Activated CD4-positive, alpha-beta T cell treated with anti-CD3 and anti-CD28 coated beads, Interleukin-2, amount 50 U/mL, for 16 hours (primary cell): ENCODE results near the gene CLIP3.
A peak's percentile ranks its signal among the peaks of the same experiment; 100 is the strongest.
"Not testable (repeated sequence)": the region's sequence is repeated elsewhere in the genome, so short reads cannot be mapped to it uniquely, and the experiment has no call there.

ENCODE experiments used
- DNase-seq: peaks from one replicate; pipeline ENCODE4 v3.0.0-alpha.2; 2020

CLIP3 gene

DNA sequence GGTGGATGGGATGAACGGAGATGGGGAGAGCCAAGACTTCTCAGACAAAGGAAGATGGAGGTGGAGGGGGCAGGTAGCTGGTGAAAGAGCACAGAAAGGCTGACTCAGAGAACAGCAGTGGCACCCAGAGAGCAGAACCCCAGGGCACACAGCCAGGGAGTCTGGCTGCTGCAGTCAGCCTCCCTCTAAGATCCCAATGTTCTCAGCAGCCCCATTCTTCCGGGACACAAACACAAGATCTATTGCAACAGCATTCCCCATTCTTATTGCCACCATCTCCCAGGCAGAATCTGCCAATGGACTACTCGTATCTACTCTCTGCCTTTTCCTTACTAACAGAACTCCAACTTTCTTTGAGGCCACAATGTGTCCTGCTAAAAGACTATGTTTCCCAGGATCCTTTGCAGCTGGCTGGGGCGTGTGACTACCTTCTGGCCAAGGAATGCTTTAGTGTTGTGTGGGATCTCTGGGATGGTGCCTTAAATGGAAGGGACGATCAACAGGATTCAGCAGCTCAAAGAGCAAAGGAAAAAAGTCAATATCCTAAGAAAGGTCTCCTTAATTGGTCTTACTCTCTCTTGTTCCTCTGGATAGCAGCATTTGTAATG, 13.9 kb upstream of the CLIP3 start:
- no peak for DNase-seq

GRCh38 chr19:36043952-36044351, 11.3 kb upstream of the CLIP3 start:
- DNase-seq: no peak

DNA sequence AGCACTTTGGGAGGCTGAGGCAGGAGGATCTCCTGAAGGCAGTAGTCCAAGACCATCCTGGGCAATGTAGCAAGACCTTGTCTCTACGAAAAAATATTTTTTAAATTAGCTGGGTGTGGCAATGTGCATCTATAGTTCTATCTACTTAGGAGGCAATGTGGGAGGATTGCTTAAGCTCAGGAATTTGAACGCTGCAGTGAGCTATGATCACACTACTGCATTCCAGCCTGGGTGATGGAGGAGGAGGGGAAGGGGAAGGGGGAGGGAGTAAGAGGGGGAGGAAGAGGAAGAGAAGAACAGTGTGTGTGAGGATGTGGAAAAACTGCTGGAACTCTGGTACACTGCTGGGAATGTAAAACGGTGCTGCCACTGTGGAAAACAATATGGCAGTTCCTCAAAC, 9.2 kb upstream of the CLIP3 start:
- no peak for DNase-seq

DNA sequence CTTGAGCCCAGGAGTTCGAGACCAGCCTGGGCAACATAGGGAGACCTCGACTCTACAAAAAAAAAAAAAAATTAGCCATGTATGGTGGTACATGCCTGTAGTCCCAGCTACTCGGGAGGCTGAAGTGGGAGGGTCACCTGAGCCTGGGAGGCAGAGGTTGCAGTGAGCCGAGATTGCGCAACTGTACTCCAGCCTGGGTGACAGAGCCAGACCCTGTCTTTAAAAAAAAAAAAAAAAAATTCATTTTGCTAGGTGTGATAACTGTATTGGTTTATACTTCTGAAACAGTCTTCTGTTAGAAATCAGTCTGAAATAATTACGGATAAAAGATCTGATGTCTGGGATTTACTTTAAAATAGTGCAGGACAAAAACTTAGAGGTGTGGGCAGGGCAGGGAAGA, 8.4 kb upstream of the CLIP3 start:
- not testable (repeated sequence) for DNase-seq

GRCh38 chr19:36040495-36040894, 7.8 kb upstream of the CLIP3 start:
- no peak for DNase-seq

- no peak for DNase-seq
Observed at GRCh38 chr19:36031308-36031707, 1.4 kb downstream of the CLIP3 start.

GRCh38 chr19:36030264-36031148, 2.2 kb downstream of the CLIP3 start:
- DNase-seq: no peak

DNA sequence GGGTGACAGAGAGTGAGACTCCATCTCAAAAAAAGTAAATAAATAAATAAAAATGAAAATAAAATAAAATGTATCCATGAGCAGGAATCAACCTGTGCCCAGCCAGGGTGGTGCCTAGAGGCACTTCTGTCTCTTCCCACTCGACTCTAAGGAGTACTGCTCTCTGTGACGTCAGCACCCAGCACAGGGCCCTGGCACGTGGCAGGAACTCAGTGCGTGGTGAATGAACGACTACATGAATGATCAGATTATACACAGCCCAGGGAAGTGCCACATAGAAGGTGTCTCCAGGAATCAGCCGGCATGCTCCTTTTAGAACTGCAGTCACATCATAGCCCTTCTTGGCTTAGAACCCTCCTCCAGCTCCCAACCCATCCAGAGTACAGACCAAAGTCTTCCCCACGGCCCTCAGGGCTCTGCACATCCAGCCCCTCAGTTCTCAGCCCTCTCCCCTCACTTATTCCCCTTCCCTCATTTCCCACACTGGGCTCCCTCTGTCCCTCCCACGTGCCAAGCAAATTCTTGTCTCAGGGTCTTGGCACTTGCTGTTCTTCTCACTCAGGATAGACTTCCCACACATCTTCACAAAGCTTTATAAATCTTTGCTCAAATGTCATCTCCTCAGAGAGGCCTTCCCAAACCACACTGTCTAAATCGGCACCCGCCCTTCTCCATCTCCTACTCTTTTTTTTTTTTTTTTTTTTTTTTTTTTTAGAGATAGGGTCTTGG, 4.2 kb downstream of the CLIP3 start:
- DNase-seq: no peak

- no peak for DNase-seq
Observed at GRCh38 chr19:36027696-36028095, 5.0 kb downstream of the CLIP3 start.

DNA sequence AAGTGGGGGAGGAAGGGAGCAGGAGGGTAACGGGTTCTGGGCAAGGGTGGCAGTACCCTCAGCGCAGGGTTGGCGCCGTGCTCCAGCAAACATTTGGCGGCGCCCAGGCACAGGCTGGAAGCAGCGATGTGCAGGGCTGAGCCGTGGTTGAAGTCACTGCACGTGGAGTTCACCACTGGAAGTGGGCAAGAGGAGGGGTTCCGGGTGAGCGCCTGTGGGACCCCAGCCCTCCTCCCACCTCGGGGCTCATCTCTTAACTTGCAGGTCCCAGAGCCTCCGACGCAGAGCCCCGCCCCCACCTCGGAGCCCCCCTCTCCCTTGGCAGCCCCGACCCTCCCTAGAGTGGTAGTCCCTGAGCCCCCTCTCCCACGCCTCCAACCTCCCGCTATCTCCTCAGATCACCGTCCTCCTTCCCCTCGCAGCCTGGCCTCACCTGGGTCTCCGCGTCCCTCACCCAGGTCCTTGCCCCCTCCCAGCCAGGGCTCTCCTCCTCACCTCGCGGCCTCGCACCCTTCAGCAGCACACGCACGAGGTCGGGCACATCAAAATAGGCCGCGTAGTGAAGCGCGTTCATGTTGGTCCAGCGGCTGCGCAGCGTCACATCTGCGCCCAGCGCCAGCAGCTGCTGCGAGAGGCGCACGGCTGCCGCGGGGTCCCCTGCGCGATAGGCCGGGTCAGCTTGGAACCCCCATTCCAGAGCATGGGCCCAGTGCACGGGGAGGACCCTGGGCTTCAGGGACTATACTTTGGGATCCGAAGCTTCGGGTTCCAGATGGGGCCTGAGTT, 6.4 kb downstream of the CLIP3 start:
- no peak for DNase-seq

GRCh38 chr19:36025541-36025940, 7.1 kb downstream of the CLIP3 start:
- no peak for DNase-seq

GRCh38 chr19:36023432-36023831, 9.2 kb downstream of the CLIP3 start:
- DNase-seq: no peak

GRCh38 chr19:36019061-36019670, 13.5 kb downstream of the CLIP3 start:
- DNase-seq: no peak

- DNase-seq: peak; percentile 100
Observed at GRCh38 chr19:36014012-36014924, 18.4 kb downstream of the CLIP3 start, which contains the start of gene ALKBH6. Gene ALKBH6, minus strand, starts transcription at chr19:36014213. Its CDS starts 816 bp downstream, at chr19:36013397.

DNA sequence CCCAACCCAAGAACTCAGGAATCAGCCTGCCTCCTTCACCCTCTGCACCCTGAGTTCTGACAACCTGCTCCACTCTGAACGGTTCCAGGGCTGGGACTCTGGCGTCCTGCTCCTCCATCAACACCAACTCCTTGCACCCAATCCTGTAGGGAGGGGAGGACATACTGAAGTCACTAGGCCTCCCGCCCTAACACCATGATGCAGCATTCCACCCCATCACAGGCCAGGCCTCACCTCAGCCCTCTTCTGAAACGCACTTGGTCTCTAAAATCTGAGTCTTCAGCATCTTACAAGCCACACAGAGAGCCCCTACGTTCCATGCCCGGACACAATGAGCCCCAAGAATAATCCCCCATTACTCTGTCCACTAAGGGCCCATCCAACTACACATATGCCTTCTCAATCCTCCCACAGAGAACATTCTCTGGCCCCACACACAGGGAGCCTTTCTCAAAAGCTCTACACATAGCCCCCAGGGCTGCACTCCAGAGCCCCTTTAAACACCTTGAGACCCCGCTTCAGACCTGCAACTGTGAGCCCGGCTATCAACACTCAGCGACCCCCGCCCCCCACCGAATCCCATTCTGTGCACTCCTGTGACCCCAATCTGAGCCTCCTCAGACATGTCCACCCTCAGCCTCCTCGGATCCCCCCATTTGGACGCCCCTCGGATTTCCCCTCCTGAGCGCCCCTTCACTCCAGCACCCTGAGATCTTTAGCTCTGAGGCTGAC, 19.2 kb downstream of the CLIP3 start:
- DNase-seq: no peak

DNA sequence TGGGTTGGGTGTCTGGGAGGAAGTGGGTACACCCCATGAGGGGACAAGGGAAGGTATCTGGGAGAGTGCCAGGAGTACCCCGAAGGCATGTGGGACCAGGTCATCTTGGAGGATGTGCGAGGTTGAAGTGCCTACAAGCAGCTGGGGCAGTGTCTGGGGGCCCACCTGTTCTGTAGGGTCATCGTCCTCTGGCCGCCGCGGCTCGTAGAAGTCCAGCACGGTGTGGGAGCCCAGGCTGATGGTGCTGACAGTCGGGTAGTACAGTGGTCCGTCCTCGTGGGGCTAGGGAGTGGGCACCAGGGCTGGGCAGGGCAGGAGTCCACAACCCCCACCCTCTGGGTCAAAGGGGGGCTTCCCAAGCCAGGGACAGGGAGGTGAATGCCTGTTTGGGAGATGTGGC, 22.3 kb downstream of the CLIP3 start:
- no peak for DNase-seq

DNA sequence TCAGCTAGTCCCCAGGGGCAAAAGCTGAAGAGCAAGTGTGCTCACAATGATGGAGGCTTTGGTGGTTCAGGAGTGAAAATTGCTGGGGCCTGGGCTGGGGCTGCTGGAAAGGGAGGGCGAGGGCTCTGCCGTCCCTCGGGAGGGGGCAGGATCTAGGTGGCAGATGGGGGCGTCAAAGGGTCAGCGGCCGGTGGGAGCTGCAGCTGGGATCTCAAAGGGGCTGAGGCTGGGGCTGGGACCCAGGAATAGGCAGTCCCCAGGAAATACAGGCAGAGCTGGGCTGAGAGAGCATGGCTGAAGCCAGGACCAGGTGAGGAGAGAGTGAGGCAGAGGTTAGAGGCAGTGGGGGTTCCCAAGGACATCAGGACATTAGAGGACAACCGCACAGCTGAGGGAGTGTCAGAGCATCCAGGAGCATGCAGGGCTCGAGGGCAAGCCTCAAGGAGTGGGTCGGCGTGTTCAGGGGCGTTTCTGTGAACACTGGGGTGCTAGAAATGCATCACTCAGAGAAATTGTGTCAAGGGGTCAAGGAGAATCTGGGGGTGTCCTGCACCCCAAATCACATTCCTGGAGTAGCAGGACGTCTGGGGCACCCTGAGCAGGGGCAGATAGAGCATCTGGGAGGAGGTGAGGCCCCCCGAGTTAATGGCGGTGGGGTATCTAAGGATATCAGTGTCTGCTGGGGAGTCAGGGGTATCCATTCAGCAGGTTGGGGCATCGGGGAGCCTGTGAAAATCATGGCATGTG, 22.9 kb downstream of the CLIP3 start:
- DNase-seq: no peak

DNA sequence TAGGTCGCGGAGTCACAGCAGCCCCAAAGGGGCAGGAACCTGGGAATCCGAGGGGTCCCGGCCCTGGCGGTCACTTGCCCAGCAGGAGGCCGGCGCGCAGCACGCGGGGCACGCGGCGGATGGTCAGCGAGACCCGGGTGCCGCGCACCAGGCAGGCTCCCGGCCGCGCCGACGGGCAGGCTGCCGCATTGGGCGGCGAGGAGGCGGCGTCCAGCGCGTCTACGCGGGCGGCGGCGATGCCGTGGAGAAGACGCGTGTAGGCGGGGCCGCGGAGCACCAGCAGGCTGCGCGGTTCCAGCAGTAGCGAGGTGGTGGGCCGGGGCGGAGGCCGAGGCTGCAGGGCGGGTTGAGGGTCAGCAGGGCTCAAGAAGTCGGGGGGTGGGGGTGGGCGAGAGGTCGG, 23.5 kb downstream of the CLIP3 start:
- peak; percentile 63 for DNase-seq

GRCh38 chr19:36008336-36008978, 24.2 kb downstream of the CLIP3 start, which contains the start of gene SYNE4:
Gene SYNE4, minus strand, starts transcription at chr19:36008813. Its CDS starts 132 bp downstream, at chr19:36008681.
- no peak for DNase-seq
